Measurements from ENCODE around the gene KLHL22. TPM values are rescaled to one million over a fixed set of nuclear protein-coding genes. Genes with fewer than 3 reads are reported as not detected.

The KLHL22 gene
- total and polyA plus RNA-seq, 2 donors, result 11.0 to 14.2 TPM

- H3K4me1 ChIP-seq (ENCODE audit: control insufficient read depth in 2 of 2, insufficient read depth in 2 of 2, low read length in 2 of 2), result peaks cover 6 to 24% of the 10 kb centered on the region in 2 donors
- no peak for DNase-seq (ENCODE audit: low read depth in 6 of 9, low spot score in 9 of 9)
- no peak overlapping the region for H3K27ac ChIP-seq (ENCODE audit: low read depth in 1 of 2, low read length in 1 of 2)
Observed at GRCh38 chr22:20517841-20518592, 22.4 kb upstream of the KLHL22 start.

GRCh38 chr22:20517422-20517821, 21.8 kb upstream of the KLHL22 start:
- no peaks in the 10 kb centered on the region for H3K27me3 ChIP-seq (ENCODE audit: control insufficient read depth in 2 of 2, insufficient read depth in 1 of 2, low read length in 1 of 2)
- peaks cover 2 to 20% of the 10 kb centered on the region in 2 donors for H3K4me1 ChIP-seq (ENCODE audit: control insufficient read depth in 2 of 2, insufficient read depth in 2 of 2, low read length in 2 of 2)
- H3K4me3 ChIP-seq (ENCODE audit: low read length in 2 of 2), result no peak overlapping the region
- H3K9me3 ChIP-seq (ENCODE audit: control insufficient read depth in 2 of 2, insufficient read depth in 1 of 2, low read length in 1 of 2), result no peaks in the 10 kb centered on the region
- peaks cover 48 to 56% of the 10 kb centered on the region in 2 donors for H3K36me3 ChIP-seq (ENCODE audit: control insufficient read depth in 2 of 2, insufficient read depth in 2 of 2, low read length in 1 of 2)
- H3K27ac ChIP-seq (ENCODE audit: low read depth in 1 of 2, low read length in 1 of 2), result peak overlapping the region in 1 of 2 donors; percentile 20
- 70% methylated on average over 4 of the region's 4 CpGs for WGBS
- peak in 1 of 9 donors; percentile 28 for DNase-seq (ENCODE audit: low read depth in 6 of 9, low spot score in 9 of 9)

More at GRCh38 chr22:20517841-20518592, 22.4 kb upstream of the KLHL22 start:
- 90% methylated on average over 13 of the region's 13 CpGs for WGBS
- no peak overlapping the region for H3K4me3 ChIP-seq (ENCODE audit: low read length in 2 of 2)
- peaks cover 48 to 56% of the 10 kb centered on the region in 2 donors for H3K36me3 ChIP-seq (ENCODE audit: control insufficient read depth in 2 of 2, insufficient read depth in 2 of 2, low read length in 1 of 2)
- H3K9me3 ChIP-seq (ENCODE audit: control insufficient read depth in 2 of 2, insufficient read depth in 1 of 2, low read length in 1 of 2), result no peaks in the 10 kb centered on the region
- H3K27me3 ChIP-seq (ENCODE audit: control insufficient read depth in 2 of 2, insufficient read depth in 1 of 2, low read length in 1 of 2), result no peaks in the 10 kb centered on the region

- Histone ChIP-seq H3K9me3 (ENCODE audit: control insufficient read depth in 2 of 2, insufficient read depth in 1 of 2, low read length in 1 of 2) (no peaks in the 10 kb centered on the region), H3K4me3 (ENCODE audit: low read length in 2 of 2) (no peak overlapping the region), H3K36me3 (ENCODE audit: control insufficient read depth in 2 of 2, insufficient read depth in 2 of 2, low read length in 1 of 2) (peaks cover 47 to 51% of the 10 kb centered on the region in 2 donors), H3K27ac (ENCODE audit: low read depth in 1 of 2, low read length in 1 of 2) (peak overlapping the region in 1 of 2 donors; percentile 40), H3K4me1 (ENCODE audit: control insufficient read depth in 2 of 2, insufficient read depth in 2 of 2, low read length in 2 of 2) (peaks cover 2 to 13% of the 10 kb centered on the region in 2 donors), H3K27me3 (ENCODE audit: control insufficient read depth in 2 of 2, insufficient read depth in 1 of 2, low read length in 1 of 2) (no peaks in the 10 kb centered on the region)
- no peak for DNase-seq (ENCODE audit: low read depth in 6 of 9, low spot score in 9 of 9)
- 98% methylated on average over 2 of the region's 2 CpGs for WGBS
Observed at GRCh38 chr22:20516399-20516798, 20.8 kb upstream of the KLHL22 start.

GRCh38 chr22:20514658-20515406, 19.2 kb upstream of the KLHL22 start:
- 94% methylated on average over 6 of the region's 6 CpGs for WGBS
- H3K36me3 ChIP-seq (ENCODE audit: control insufficient read depth in 2 of 2, insufficient read depth in 2 of 2, low read length in 1 of 2), result peaks cover 37 to 44% of the 10 kb centered on the region in 2 donors
- DNase-seq (ENCODE audit: low read depth in 6 of 9, low spot score in 9 of 9), result no peak
- H3K27ac ChIP-seq (ENCODE audit: low read depth in 1 of 2, low read length in 1 of 2), result peak overlapping the region in 1 of 2 donors; percentile 15
- H3K4me3 ChIP-seq (ENCODE audit: low read length in 2 of 2), result no peak overlapping the region
- no peaks in the 10 kb centered on the region for H3K27me3 ChIP-seq (ENCODE audit: control insufficient read depth in 2 of 2, insufficient read depth in 1 of 2, low read length in 1 of 2)
- no peaks in the 10 kb centered on the region for H3K9me3 ChIP-seq (ENCODE audit: control insufficient read depth in 2 of 2, insufficient read depth in 1 of 2, low read length in 1 of 2)
- peaks cover 2 to 23% of the 10 kb centered on the region in 2 donors for H3K4me1 ChIP-seq (ENCODE audit: control insufficient read depth in 2 of 2, insufficient read depth in 2 of 2, low read length in 2 of 2)

- 95% methylated on average over 4 of the region's 4 CpGs for WGBS
- no peak overlapping the region for H3K27ac ChIP-seq (ENCODE audit: low read depth in 1 of 2, low read length in 1 of 2)
- H3K36me3 ChIP-seq (ENCODE audit: control insufficient read depth in 2 of 2, insufficient read depth in 2 of 2, low read length in 1 of 2), result peaks cover 23 to 24% of the 10 kb centered on the region in 2 donors
- no peaks in the 10 kb centered on the region for H3K9me3 ChIP-seq (ENCODE audit: control insufficient read depth in 2 of 2, insufficient read depth in 1 of 2, low read length in 1 of 2)
- H3K4me1 ChIP-seq (ENCODE audit: control insufficient read depth in 2 of 2, insufficient read depth in 2 of 2, low read length in 2 of 2), result peaks cover 15 to 32% of the 10 kb centered on the region in 2 donors
- no peaks in the 10 kb centered on the region for H3K27me3 ChIP-seq (ENCODE audit: control insufficient read depth in 2 of 2, insufficient read depth in 1 of 2, low read length in 1 of 2)
- DNase-seq (ENCODE audit: low read depth in 6 of 9, low spot score in 9 of 9), result no peak
- H3K4me3 ChIP-seq (ENCODE audit: low read length in 2 of 2), result no peak overlapping the region
Observed at GRCh38 chr22:20511578-20512229, 16.1 kb upstream of the KLHL22 start.

- H3K36me3 ChIP-seq (ENCODE audit: control insufficient read depth in 2 of 2, insufficient read depth in 2 of 2, low read length in 1 of 2), result peaks cover 19 to 21% of the 10 kb centered on the region in 2 donors
- H3K4me3 ChIP-seq (ENCODE audit: low read length in 2 of 2), result no peak overlapping the region
- H3K4me1 ChIP-seq (ENCODE audit: control insufficient read depth in 2 of 2, insufficient read depth in 2 of 2, low read length in 2 of 2), result peaks cover 15 to 33% of the 10 kb centered on the region in 2 donors
- no peak for DNase-seq (ENCODE audit: low read depth in 6 of 9, low spot score in 9 of 9)
- WGBS, result 95% methylated on average over 10 of the region's 10 CpGs
- no peaks in the 10 kb centered on the region for H3K9me3 ChIP-seq (ENCODE audit: control insufficient read depth in 2 of 2, insufficient read depth in 1 of 2, low read length in 1 of 2)
- no peaks in the 10 kb centered on the region for H3K27me3 ChIP-seq (ENCODE audit: control insufficient read depth in 2 of 2, insufficient read depth in 1 of 2, low read length in 1 of 2)
- H3K27ac ChIP-seq (ENCODE audit: low read depth in 1 of 2, low read length in 1 of 2), result no peak overlapping the region
Observed at GRCh38 chr22:20510811-20511577, 15.4 kb upstream of the KLHL22 start.

- Histone ChIP-seq H3K27ac (ENCODE audit: low read depth in 1 of 2, low read length in 1 of 2) (peak overlapping the region in 1 of 2 donors; percentile 81), H3K36me3 (ENCODE audit: control insufficient read depth in 2 of 2, insufficient read depth in 2 of 2, low read length in 1 of 2) (peaks cover 11 to 14% of the 10 kb centered on the region in 2 donors), H3K4me1 (ENCODE audit: control insufficient read depth in 2 of 2, insufficient read depth in 2 of 2, low read length in 2 of 2) (peaks cover 13 to 30% of the 10 kb centered on the region in 2 donors), H3K27me3 (ENCODE audit: control insufficient read depth in 2 of 2, insufficient read depth in 1 of 2, low read length in 1 of 2) (no peaks in the 10 kb centered on the region), H3K4me3 (ENCODE audit: low read length in 2 of 2) (peak overlapping the region; percentile 25 to 33), H3K9me3 (ENCODE audit: control insufficient read depth in 2 of 2, insufficient read depth in 1 of 2, low read length in 1 of 2) (no peaks in the 10 kb centered on the region)
- WGBS, result 30% methylated on average over 7 of the region's 7 CpGs
- DNase-seq (ENCODE audit: low read depth in 6 of 9, low spot score in 9 of 9), result peak in 2 of 9 donors; percentile 29 to 66
Observed at GRCh38 chr22:20509344-20510047, 13.9 kb upstream of the KLHL22 start.

- peak in 1 of 9 donors; percentile 22 for DNase-seq (ENCODE audit: low read depth in 6 of 9, low spot score in 9 of 9)
- H3K27me3 ChIP-seq (ENCODE audit: control insufficient read depth in 2 of 2, insufficient read depth in 1 of 2, low read length in 1 of 2), result no peaks in the 10 kb centered on the region
- peaks cover 13 to 30% of the 10 kb centered on the region in 2 donors for H3K4me1 ChIP-seq (ENCODE audit: control insufficient read depth in 2 of 2, insufficient read depth in 2 of 2, low read length in 2 of 2)
- H3K36me3 ChIP-seq (ENCODE audit: control insufficient read depth in 2 of 2, insufficient read depth in 2 of 2, low read length in 1 of 2), result peaks cover 5 to 7% of the 10 kb centered on the region in 2 donors
- H3K9me3 ChIP-seq (ENCODE audit: control insufficient read depth in 2 of 2, insufficient read depth in 1 of 2, low read length in 1 of 2), result no peaks in the 10 kb centered on the region
- peak overlapping the region; percentile 61 to 81 for H3K27ac ChIP-seq (ENCODE audit: low read depth in 1 of 2, low read length in 1 of 2)
- 60% methylated on average over 10 of the region's 10 CpGs for WGBS
- peak overlapping the region; percentile 25 to 33 for H3K4me3 ChIP-seq (ENCODE audit: low read length in 2 of 2)
Observed at GRCh38 chr22:20508815-20509271, 13.2 kb upstream of the KLHL22 start.

Data from thymus (tissue), 11 donors.